GM21528 (cell line): ENCODE results near the gene CUL3.
A peak's percentile ranks its signal among the peaks of the same experiment; 100 is the strongest.
"Not testable (repeated sequence)": the region's sequence is repeated elsewhere in the genome, so short reads cannot be mapped to it uniquely, and the experiment has no call there.

ENCODE experiments used
- ATAC-seq: cut with Tn5 transposase; IDR thresholded peaks from one replicate; pipeline ENCODE4 v1.9.1; 2021; ENCODE audit warnings: mild to moderate bottlenecking, moderate library complexity; ENCODE audit not compliant: unreplicated experiment, low FRiP score

CUL3 gene

GRCh38 chr2:224583033-224583432 lies 2.1 kb downstream of the CUL3 start:
- ATAC-seq: not testable (repeated sequence)

- ATAC-seq: no peak
Observed at GRCh38 chr2:224580248-224580647, 4.9 kb downstream of the CUL3 start.

GRCh38 chr2:224579411-224579810 lies 5.8 kb downstream of the CUL3 start:
- ATAC-seq: no peak

- no peak for ATAC-seq
Observed at GRCh38 chr2:224577541-224577940, 7.6 kb downstream of the CUL3 start.

- ATAC-seq: peak; percentile 86
Observed at GRCh38 chr2:224576088-224576715, 9.0 kb downstream of the CUL3 start.

- ATAC-seq: no peak
Observed at GRCh38 chr2:224574423-224575084, 10.6 kb downstream of the CUL3 start.

- ATAC-seq: no peak
Observed at GRCh38 chr2:224573724-224574123, 11.4 kb downstream of the CUL3 start.

GRCh38 chr2:224572338-224572737 lies 12.8 kb downstream of the CUL3 start:
- ATAC-seq: no peak

- ATAC-seq: no peak
Observed at GRCh38 chr2:224570328-224570993, 14.7 kb downstream of the CUL3 start.

GRCh38 chr2:224569654-224570053 lies 15.5 kb downstream of the CUL3 start:
- no peak for ATAC-seq

GRCh38 chr2:224565452-224566035 lies 19.6 kb downstream of the CUL3 start:
- ATAC-seq: no peak

- no peak for ATAC-seq
Observed at GRCh38 chr2:224563537-224563936, 21.6 kb downstream of the CUL3 start.

GRCh38 chr2:224562831-224563230 lies 22.3 kb downstream of the CUL3 start:
- ATAC-seq: no peak

GRCh38 chr2:224561234-224562005 lies 23.7 kb downstream of the CUL3 start:
- ATAC-seq: no peak

GRCh38 chr2:224560549-224560948 lies 24.6 kb downstream of the CUL3 start:
- ATAC-seq: no peak

- ATAC-seq: no peak
Observed at GRCh38 chr2:224557610-224558009, 27.6 kb downstream of the CUL3 start.

GRCh38 chr2:224556381-224556780 lies 28.8 kb downstream of the CUL3 start:
- no peak for ATAC-seq

- ATAC-seq: no peak
Observed at GRCh38 chr2:224555823-224556366, 29.3 kb downstream of the CUL3 start.

GRCh38 chr2:224552771-224553170 lies 32.4 kb downstream of the CUL3 start:
- ATAC-seq: no peak

GRCh38 chr2:224551693-224552092 lies 33.5 kb downstream of the CUL3 start:
- no peak for ATAC-seq
